ENCODE measurements around the gene CCDC60.

DNA sequence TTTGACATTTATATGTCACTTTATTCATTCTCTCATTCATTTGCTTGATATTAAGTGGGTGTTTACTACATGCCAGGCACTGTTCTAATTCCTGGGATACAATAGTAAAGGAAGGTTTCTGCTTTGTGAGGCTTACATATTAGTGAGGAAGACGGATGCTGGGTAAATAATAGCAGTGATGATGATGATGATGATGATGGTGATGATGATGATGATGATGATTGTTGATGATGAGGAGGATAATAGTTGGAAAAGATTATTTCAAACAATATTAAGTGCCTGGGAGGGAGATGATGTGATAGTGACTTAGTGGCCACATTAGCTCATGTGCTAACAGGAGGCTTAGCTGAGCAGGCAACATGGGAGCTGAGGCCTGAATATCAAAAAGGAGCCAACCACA lies 239.7 kb downstream of the CCDC60 start:
- no peak for TF ChIP-seq ZC3H10 (CRISPR knock-in tag; IDR thresholded peaks at IDR 0.05)
- TF ChIP-seq ZNF565 (CRISPR knock-in tag; conservative IDR thresholded peaks at IDR 0.05; ENCODE audit: low read depth): no peak
- TF ChIP-seq ARNTL (CRISPR knock-in tag; IDR thresholded peaks at IDR 0.05; ENCODE audit: borderline replicate concordance, low read depth): no peak
- no peak for TF ChIP-seq ISL1 (CRISPR knock-in tag; IDR thresholded peaks at IDR 0.05)
- no peak for TF ChIP-seq CREB5 (CRISPR knock-in tag; IDR thresholded peaks at IDR 0.05; ENCODE audit: low read depth)
- TF ChIP-seq PATZ1 (CRISPR knock-in tag; IDR thresholded peaks at IDR 0.05; ENCODE audit: borderline replicate concordance): no peak
- no peak for TF ChIP-seq PPARA (CRISPR knock-in tag; IDR thresholded peaks at IDR 0.05; ENCODE audit: borderline replicate concordance)
- TF ChIP-seq POU6F1 (CRISPR knock-in tag; IDR thresholded peaks at IDR 0.05; ENCODE audit: borderline replicate concordance, low read depth): no peak

Measured in SK-N-SH treated with all-trans-retinoic acid at 6 μM for 48 hours (cell line).